Uterus (tissue), 2 donors: Measurements from ENCODE around the gene HBM.

Source experiments
- CTCF ChIP-seq, 4 experiments: fragments of 200-600 bp in 2 of 4; fragments of 450-650 bp in 2 of 4; sonication (generic) in 2 of 4; IDR thresholded peaks; one replicate each; pipeline ENCODE4 v1.5.1; 2016 to 2019; ENCODE audit warnings: antibody characterized with exemption in 4 of 4, mild to moderate bottlenecking in 2 of 4, moderate library complexity in 1 of 4
- POLR2A ChIP-seq, 2 donors: fragments of 450-650 bp; IDR thresholded peaks; one replicate each; pipeline ENCODE4 v1.6.1; 2016; ENCODE audit warnings: antibody characterized with exemption in 2 of 2, mild to moderate bottlenecking in 1 of 2, moderate library complexity in 1 of 2

- TF ChIP-seq CTCF (IDR thresholded peaks at IDR 0.05), result peak in 2 of 4 experiments; percentile 77 to 84
- TF ChIP-seq POLR2A (IDR thresholded peaks at IDR 0.05), result no peak
These were observed 15.8 kb downstream of the HBM start for GRCh38 chr16:181565-182021.
